ENCODE measurements around the gene SORCS3.

Gene SORCS3

GRCh38 chr10:105073999-105074398, 432.9 kb downstream of the SORCS3 start:
- no peak for DNase-seq (ENCODE audit: low spot score)
- FAIRE-seq = no peak

- FAIRE-seq = no peak
- DNase-seq (ENCODE audit: low spot score) = peak; percentile 55
Observed at GRCh38 chr10:105075031-105075430, 433.9 kb downstream of the SORCS3 start.

GRCh38 chr10:105085980-105086379, 444.9 kb downstream of the SORCS3 start:
- DNase-seq (ENCODE audit: low spot score) (no peak), FAIRE-seq (no peak)

- DNase-seq (ENCODE audit: low spot score) (no peak), FAIRE-seq (no peak)
Observed at GRCh38 chr10:105094048-105094447, 453.0 kb downstream of the SORCS3 start.

- FAIRE-seq (no peak), DNase-seq (ENCODE audit: low spot score) (no peak)
Observed at GRCh38 chr10:105096316-105096715, 455.2 kb downstream of the SORCS3 start.

GRCh38 chr10:105102977-105103376, 461.9 kb downstream of the SORCS3 start:
- no peak for DNase-seq (ENCODE audit: low spot score)
- no peak for FAIRE-seq

- FAIRE-seq = no peak
Observed at GRCh38 chr10:105104297-105104696, 463.2 kb downstream of the SORCS3 start.

GRCh38 chr10:105109164-105109563, 468.1 kb downstream of the SORCS3 start:
- FAIRE-seq (no peak), DNase-seq (ENCODE audit: low spot score) (no peak)

More at GRCh38 chr10:105104297-105104696, 463.2 kb downstream of the SORCS3 start:
- DNase-seq (ENCODE audit: low spot score) = no peak

GRCh38 chr10:105112862-105113261, 471.8 kb downstream of the SORCS3 start:
- no peak for DNase-seq (ENCODE audit: low spot score)
- no peak for FAIRE-seq

GRCh38 chr10:105113666-105114065, 472.6 kb downstream of the SORCS3 start:
- no peak for DNase-seq (ENCODE audit: low spot score)
- no peak for FAIRE-seq

GRCh38 chr10:105121743-105122142, 480.7 kb downstream of the SORCS3 start:
- DNase-seq (ENCODE audit: low spot score) = no peak
- FAIRE-seq = no peak

GRCh38 chr10:105128111-105128510, 487.0 kb downstream of the SORCS3 start:
- no peak for FAIRE-seq
- no peak for DNase-seq (ENCODE audit: low spot score)

GRCh38 chr10:105138358-105138757, 497.3 kb downstream of the SORCS3 start:
- FAIRE-seq (no peak), DNase-seq (ENCODE audit: low spot score) (no peak)

GRCh38 chr10:105139363-105139896, 498.3 kb downstream of the SORCS3 start:
- DNase-seq (ENCODE audit: low spot score) (no peak), FAIRE-seq (no peak)

- no peak for FAIRE-seq
- no peak for DNase-seq (ENCODE audit: low spot score)
Observed at GRCh38 chr10:105140600-105140999, 499.5 kb downstream of the SORCS3 start.

- no peak for DNase-seq (ENCODE audit: low spot score)
- FAIRE-seq = no peak
Observed at GRCh38 chr10:105145711-105146110, 504.6 kb downstream of the SORCS3 start.

GRCh38 chr10:105146436-105146835, 505.3 kb downstream of the SORCS3 start:
- FAIRE-seq (no peak), DNase-seq (ENCODE audit: low spot score) (peak; percentile 39)

- no peak for FAIRE-seq
- no peak for DNase-seq (ENCODE audit: low spot score)
Observed at GRCh38 chr10:105148456-105148855, 507.4 kb downstream of the SORCS3 start.

- FAIRE-seq (peak; percentile 95), DNase-seq (ENCODE audit: low spot score) (peak; percentile 92)
Observed at GRCh38 chr10:105148921-105149320, 507.8 kb downstream of the SORCS3 start.

- FAIRE-seq (no peak), DNase-seq (ENCODE audit: low spot score) (peak; percentile 91)
Observed at GRCh38 chr10:105149371-105149891, 508.3 kb downstream of the SORCS3 start.

GRCh38 chr10:105150259-105150880, 509.3 kb downstream of the SORCS3 start:
- no peak for FAIRE-seq
- no peak for DNase-seq (ENCODE audit: low spot score)

- FAIRE-seq (no peak), DNase-seq (ENCODE audit: low spot score) (no peak)
Observed at GRCh38 chr10:105154736-105155135, 513.6 kb downstream of the SORCS3 start.

- DNase-seq (ENCODE audit: low spot score) (no peak), FAIRE-seq (no peak)
Observed at GRCh38 chr10:105159268-105159667, 518.2 kb downstream of the SORCS3 start.

All from RCC 7860 (cell line).